Hepatocyte (in vitro differentiated cells): Measurements from ENCODE around the gene MANSC1.

Experiments used
- EZH2 ChIP-seq: fragments of 200-600 bp; sonication (generic); IDR thresholded peaks from 2 replicates; pipeline ENCODE4 v1.6.1; 2016; ENCODE audit warnings: antibody characterized with exemption, mild to moderate bottlenecking, borderline replicate concordance
- EZH2phosphoT487 ChIP-seq: fragments of 200-600 bp; sonication (generic); IDR thresholded peaks from one replicate; pipeline ENCODE4 v1.6.1; 2018; ENCODE audit warnings: antibody characterized with exemption, mild to moderate bottlenecking, low read depth, moderate library complexity; ENCODE audit not compliant: unreplicated experiment, severe bottlenecking
- TF ChIP-seq, protein P1 (sequence below): fragments of 200-600 bp; sonication (generic); IDR thresholded peaks from 2 replicates; pipeline ENCODE4 v1.5.1; 2016; ENCODE audit warnings: antibody characterized with exemption, mild to moderate bottlenecking; ENCODE audit not compliant: poor library complexity

DNA sequence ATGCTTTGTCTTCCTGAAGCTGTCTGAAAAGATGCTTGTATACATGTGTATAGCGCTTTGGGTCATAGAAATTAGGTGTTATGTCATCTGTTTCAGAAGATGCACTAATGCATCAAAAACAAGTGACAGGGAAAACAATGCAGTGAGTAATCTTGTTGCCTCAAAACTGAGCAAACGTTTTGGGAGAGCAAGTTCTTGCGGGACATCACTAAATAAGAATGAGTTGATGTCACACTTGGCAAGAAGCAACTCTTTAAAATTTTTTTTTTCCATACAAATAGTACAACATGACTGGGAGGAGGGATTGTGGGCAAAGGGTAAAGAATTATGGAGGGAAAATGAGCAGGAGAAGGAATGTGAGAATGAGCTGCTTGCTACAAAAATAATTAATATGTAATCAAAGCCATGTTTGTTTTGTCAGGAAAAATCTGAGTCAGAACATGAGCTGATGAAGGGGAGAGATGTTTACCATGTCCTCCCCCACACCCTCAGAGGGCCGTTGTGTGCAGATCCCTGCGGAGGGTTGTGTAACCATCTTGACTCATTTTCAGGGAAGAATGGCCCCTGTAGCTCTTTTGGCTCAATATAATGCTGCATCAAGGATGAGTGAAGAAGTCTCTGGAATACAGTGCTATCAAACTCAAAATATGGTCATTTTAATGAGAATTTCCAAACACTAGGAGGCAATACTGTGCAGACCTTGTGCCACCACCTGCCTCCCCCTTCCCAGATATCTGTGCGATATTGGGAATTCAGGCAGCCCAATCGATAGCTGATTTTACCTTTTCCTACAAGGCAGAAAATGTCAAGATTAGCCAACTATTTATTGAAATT, 48.2 kb upstream of the MANSC1 start:
- TF ChIP-seq, protein P1, sequence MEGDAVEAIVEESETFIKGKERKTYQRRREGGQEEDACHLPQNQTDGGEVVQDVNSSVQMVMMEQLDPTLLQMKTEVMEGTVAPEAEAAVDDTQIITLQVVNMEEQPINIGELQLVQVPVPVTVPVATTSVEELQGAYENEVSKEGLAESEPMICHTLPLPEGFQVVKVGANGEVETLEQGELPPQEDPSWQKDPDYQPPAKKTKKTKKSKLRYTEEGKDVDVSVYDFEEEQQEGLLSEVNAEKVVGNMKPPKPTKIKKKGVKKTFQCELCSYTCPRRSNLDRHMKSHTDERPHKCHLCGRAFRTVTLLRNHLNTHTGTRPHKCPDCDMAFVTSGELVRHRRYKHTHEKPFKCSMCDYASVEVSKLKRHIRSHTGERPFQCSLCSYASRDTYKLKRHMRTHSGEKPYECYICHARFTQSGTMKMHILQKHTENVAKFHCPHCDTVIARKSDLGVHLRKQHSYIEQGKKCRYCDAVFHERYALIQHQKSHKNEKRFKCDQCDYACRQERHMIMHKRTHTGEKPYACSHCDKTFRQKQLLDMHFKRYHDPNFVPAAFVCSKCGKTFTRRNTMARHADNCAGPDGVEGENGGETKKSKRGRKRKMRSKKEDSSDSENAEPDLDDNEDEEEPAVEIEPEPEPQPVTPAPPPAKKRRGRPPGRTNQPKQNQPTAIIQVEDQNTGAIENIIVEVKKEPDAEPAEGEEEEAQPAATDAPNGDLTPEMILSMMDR, result no peak
- no peak for TF ChIP-seq EZH2
- no peak for TF ChIP-seq EZH2phosphoT487
